ENCODE measurements around the gene PRXL2B.

DNA sequence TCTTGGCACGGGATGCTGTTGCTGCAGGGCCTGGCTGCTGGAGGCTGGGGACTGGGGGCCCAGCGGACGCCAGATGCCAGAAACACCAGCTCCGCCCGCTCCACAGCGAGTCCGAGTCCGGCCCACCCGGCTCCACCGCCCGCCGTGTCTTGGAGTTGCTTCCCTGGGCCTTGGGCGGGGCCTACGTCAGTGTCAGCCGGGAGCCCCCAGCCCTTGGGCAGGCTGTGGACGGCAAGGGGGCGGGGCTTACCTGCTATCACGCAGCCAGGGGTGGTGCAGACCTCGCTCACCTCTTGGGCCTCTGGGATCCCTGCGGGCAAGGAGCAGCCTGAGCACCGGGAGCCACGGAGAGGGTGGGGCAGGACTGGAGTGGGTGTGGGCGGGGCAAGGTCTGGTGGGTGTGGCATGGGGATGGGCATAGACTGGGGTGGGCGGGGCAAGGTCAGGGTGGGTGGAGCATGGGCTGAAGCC lies 24.5 kb downstream of the PRXL2B start:
- TF ChIP-seq CTCF (IDR thresholded peaks at IDR 0.05), result no peak
- TF ChIP-seq POLR2A (IDR thresholded peaks at IDR 0.05), result no peak
